Naive thymus-derived CD8-positive, alpha-beta T cell (primary cell): Measurements from ENCODE around the gene C1RL. TPM values are rescaled to one million over a fixed set of nuclear protein-coding genes. Genes with fewer than 3 reads are reported as not detected.

Experiments
- ATAC-seq, 2 donors: fragments of 150-1000 bp; cut with Tn5 transposase in 1 of 2; sonication (Bioruptor Pico), chemical (Tn5 transposase) in 1 of 2; 1 replicate in 1 of 2; 2 replicates in 1 of 2; pipeline ENCODE4 v1.10.0; 2021; ENCODE audit warnings: mild to moderate bottlenecking in 2 of 2, moderate library complexity in 2 of 2
- POLR2A ChIA-PET: fragments of 350-600 bp; sonication (Branson Sonifier 250); formaldehyde crosslinking; loops from one replicate; lab custom pipeline; 2021; ENCODE audit warnings: antibody characterized with exemption; lab: Charles Lee
- DNase-seq, 10 donors: peaks; one replicate each; pipeline versions ENCODE4 v3.0.0 to v3.0.0-alpha.2; 2020 to 2022
- H3K27ac Mint-ChIP-seq, 10 donors: one replicate each; pipeline ENCODE4 v1.8.0; 2020 to 2022; ENCODE audit warnings: mild to moderate bottlenecking in 10 of 10, mixed read lengths in 10 of 10, moderate library complexity in 4 of 10, inconsistent platforms in 1 of 10
- H3K27me3 Mint-ChIP-seq, 5 donors: one replicate each; pipeline ENCODE4 v1.8.0; 2021 to 2022; ENCODE audit warnings: mixed read lengths in 5 of 5
- H3K36me3 Mint-ChIP-seq, 3 donors: one replicate each; pipeline ENCODE4 v1.8.0; 2020 to 2022; ENCODE audit warnings: mixed read lengths in 3 of 3, mild to moderate bottlenecking in 2 of 3, inconsistent platforms in 1 of 3
- H3K4me1 Mint-ChIP-seq, 4 donors: one replicate each; pipeline ENCODE4 v1.8.0; 2021 to 2022; ENCODE audit warnings: mixed read lengths in 4 of 4
- H3K4me3 Mint-ChIP-seq, 10 donors: one replicate each; pipeline ENCODE4 v1.8.0; 2020 to 2022; ENCODE audit warnings: mild to moderate bottlenecking in 10 of 10, mixed read lengths in 10 of 10, moderate library complexity in 6 of 10, inconsistent platforms in 1 of 10
- H3K9me3 Mint-ChIP-seq, 9 donors: one replicate each; pipeline ENCODE4 v1.8.0; 2020 to 2022; ENCODE audit warnings: mixed read lengths in 9 of 9, mild to moderate bottlenecking in 3 of 9, inconsistent platforms in 1 of 9, moderate library complexity in 1 of 9
- polyA plus RNA-seq, 3 donors: library from polyadenylated mRNA; unstranded; fragments of 300-500 nt; fragmentation: Illumina TruSeq; gene quantifications; one replicate each; pipeline ENCODE4 v1.2.3, GENCODE V29; 2021
- total RNA-seq, 8 experiments: library from RNA in 2 of 8; stranded (reverse) in 2 of 8; gene quantifications; one replicate each; pipeline ENCODE4 v1.2.3 and lab custom pipeline; 2021 to 2026

Gene C1RL, protein sequence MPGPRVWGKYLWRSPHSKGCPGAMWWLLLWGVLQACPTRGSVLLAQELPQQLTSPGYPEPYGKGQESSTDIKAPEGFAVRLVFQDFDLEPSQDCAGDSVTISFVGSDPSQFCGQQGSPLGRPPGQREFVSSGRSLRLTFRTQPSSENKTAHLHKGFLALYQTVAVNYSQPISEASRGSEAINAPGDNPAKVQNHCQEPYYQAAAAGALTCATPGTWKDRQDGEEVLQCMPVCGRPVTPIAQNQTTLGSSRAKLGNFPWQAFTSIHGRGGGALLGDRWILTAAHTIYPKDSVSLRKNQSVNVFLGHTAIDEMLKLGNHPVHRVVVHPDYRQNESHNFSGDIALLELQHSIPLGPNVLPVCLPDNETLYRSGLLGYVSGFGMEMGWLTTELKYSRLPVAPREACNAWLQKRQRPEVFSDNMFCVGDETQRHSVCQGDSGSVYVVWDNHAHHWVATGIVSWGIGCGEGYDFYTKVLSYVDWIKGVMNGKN
- total RNA-seq (10 to 100 TPM; 20.7 to 24.1 TPM), polyA plus RNA-seq (1 to 10 TPM; 3.7 to 5.7 (median 4.8) TPM), total RNA-seq (lab: John Stamatoyannopoulos, UW) (2.7 to 23.3 (median 16.4) reads per million in 6 experiments)

DNA sequence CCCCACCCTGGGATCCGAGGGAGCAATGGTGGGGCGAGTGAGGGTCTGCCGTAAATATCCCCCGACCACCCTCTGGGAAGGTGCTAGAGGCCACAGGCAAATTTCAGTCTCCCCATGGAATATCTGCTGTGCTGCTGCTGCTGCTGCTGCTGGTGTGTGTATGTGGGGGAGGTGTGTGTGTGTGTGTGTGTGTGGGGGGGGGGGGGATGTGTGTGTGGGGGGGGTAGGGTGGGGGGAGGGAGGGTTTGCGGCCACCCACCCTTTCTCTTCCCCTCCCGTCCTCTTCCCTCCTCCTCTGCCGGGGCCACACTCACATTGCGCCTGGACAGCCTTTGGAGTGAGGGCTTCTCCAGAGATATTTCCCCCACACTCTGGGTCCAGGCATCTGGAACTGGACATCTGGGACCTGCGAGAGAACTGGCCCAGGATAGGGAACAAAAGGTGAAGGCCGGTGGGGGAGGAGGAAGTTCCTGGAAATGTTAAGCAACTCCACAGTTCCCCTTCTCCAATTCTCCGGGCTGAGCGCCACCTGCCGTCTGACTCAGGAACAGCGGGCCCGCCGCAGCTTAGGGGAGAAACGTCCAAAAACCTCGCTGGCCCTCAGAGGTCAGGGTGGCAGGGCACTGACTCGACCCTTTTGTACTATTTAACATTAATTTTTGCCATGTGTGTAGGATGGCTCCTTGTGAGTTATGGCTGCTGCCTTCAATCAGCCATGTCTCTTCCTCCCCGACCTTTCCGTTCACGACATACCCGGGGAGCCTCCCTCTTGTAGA is at the start of gene C1RL:
Gene C1RL (minus strand): TSS at position 419 of the 776 bp plus-strand sequence. CDS start 34 bp downstream, at position 385.
- Mint-ChIP-seq H3K4me3 (peak within 1 kb of the TSS; percentile 90 to 96 (median 94)), H3K9me3 (peaks cover 1 to 16% (median 9%) of the 10 kb centered on the region in 9 donors), H3K27ac (peak within 1 kb of the TSS; percentile 89 to 97 (median 94)), H3K4me1 (peaks cover 26 to 51% (median 46%) of the 10 kb centered on the region in 4 donors), H3K27me3 (no peaks in the 10 kb centered on the region), H3K36me3 (peaks cover 10 to 14% (median 13%) of the 10 kb centered on the region in 3 donors)
- POLR2A ChIA-PET: interaction anchor here (0.6 to 3.1 kb wide), 19 partner anchors 13 to 403 kb away, joined by 3 to 23 read pairs (median 7); partner anchors contain the start of genes C12orf57, CDCA3, COPS7A and LPCAT3
- DNase-seq (peak; percentile 34 to 86 (median 74)), ATAC-seq (peak; percentile 35 to 38)

DNA sequence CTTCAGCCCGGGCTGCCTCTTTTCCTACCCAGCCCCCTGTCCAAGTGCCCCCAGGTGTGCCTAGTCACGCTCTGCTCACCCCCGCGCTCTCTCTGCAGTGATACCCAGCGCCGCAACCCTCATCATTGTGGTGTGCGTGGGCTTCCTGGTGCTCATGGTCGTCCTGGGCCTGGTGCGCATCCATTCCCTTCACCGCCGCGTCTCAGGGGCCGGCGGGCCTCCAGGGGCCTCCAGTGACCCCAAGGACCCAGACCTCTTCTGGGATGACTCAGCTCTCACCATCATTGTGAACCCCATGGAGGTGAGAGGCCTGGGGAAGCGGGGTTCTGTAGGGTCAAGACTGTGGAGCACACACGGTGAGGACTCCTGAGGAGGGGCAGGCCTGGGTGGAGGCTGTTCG is 48.4 kb upstream of the C1RL start:
- no peak overlapping the region for H3K27ac Mint-ChIP-seq
- peaks cover 0 to 4% (median 1%) of the 10 kb centered on the region in 4 donors for H3K4me1 Mint-ChIP-seq
- POLR2A ChIA-PET: no interaction called here
- DNase-seq (no peak), ATAC-seq (no peak)
- H3K9me3 Mint-ChIP-seq: no peaks in the 10 kb centered on the region
- no peak overlapping the region for H3K4me3 Mint-ChIP-seq
- H3K36me3 Mint-ChIP-seq: peaks cover 0 to 29% (median 5%) of the 10 kb centered on the region in 3 donors
- peaks cover 0 to 3% (median 0%) of the 10 kb centered on the region in 5 donors for H3K27me3 Mint-ChIP-seq

DNA sequence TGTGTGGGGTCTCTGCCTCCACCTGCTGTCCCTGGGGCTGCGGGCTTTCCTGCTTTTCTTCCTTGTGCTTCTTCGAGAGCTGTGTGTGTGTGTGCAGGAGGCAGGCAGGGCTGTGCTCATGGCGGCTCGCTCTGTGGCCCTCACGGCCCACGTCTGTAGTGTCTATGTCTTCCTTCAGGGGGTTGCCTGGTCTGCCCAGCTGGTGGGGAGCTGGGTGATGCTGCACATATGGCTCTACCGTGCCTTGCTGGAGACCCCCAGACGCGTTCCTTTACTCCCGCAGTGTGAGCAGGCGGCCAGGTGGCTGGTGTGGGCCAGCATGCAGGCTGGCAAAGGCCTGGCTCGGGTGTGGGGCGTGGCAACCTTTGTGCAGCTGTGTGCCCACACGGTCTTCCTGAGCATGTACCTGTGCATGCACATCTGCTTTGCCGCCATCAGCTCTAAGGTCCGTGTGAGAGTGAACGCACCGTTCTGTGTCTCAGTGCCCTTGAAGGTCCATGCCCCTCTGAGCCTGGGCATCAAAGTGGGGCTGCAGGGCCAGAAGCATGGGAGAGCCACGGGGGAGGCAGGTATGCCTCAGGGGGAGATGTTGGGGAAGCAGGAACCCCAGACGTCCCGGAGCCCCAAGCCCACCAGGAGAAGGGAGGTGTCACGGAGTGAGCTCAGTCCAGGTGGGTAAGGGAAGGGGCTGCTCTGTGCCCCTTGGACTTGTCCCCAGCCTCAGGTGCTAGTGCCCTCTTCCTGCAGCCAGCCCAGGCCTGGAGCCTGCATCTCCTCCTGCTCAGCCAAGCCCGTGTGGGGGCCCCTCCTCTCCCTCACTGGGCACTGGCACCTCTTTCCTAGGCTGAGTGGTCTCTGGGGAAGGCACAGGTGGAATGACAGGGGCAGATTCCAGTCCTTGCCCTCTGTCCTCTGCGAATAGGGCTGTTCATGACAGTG is 47.5 kb upstream of the C1RL start:
- H3K4me1 Mint-ChIP-seq: peaks cover 0 to 2% (median 0%) of the 10 kb centered on the region in 4 donors
- no peak overlapping the region for H3K4me3 Mint-ChIP-seq
- ATAC-seq (no peak), DNase-seq (peak in 1 of 10 donors; percentile 48)
- H3K9me3 Mint-ChIP-seq: no peaks in the 10 kb centered on the region
- POLR2A ChIA-PET: no interaction called here
- H3K27me3 Mint-ChIP-seq: no peaks in the 10 kb centered on the region
- peaks cover 0 to 37% (median 5%) of the 10 kb centered on the region in 3 donors for H3K36me3 Mint-ChIP-seq
- H3K27ac Mint-ChIP-seq: no peak overlapping the region

DNA sequence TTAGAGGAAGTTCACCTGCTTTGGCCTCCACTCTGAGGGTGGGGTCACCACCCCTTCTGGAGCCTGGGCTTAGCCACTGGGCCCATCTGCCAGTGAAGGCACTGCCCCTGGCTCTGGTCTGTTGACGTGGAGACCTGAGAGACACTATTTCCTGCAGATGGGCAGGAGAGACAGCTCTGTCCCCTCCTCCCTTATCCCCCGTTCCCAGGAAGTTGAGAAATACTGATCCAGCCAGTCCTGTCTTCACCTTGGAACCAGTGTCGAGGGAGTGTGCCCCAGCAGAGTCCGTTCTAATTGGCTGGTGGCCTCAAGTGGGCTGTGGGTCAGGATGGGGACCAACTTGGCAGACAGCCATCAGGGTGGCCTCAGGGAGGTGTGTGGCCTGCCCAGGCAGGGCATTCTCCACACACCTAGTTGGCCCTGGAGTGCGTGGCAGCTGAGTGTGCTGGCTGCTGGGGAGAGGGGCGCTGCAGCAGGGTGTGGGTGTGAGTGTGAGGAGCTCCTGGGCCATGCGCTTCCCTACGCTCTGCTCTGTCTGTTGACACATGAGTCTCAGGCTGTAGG is 46.5 kb upstream of the C1RL start:
- Mint-ChIP-seq H3K4me1 (peaks cover 0 to 2% (median 0%) of the 10 kb centered on the region in 4 donors), H3K27me3 (no peaks in the 10 kb centered on the region), H3K9me3 (no peaks in the 10 kb centered on the region), H3K27ac (no peak overlapping the region), H3K4me3 (no peak overlapping the region), H3K36me3 (peaks cover 0 to 41% (median 7%) of the 10 kb centered on the region in 3 donors)
- POLR2A ChIA-PET: no interaction called here
- DNase-seq (peak in 1 of 10 donors; percentile 34), ATAC-seq (no peak)

DNA sequence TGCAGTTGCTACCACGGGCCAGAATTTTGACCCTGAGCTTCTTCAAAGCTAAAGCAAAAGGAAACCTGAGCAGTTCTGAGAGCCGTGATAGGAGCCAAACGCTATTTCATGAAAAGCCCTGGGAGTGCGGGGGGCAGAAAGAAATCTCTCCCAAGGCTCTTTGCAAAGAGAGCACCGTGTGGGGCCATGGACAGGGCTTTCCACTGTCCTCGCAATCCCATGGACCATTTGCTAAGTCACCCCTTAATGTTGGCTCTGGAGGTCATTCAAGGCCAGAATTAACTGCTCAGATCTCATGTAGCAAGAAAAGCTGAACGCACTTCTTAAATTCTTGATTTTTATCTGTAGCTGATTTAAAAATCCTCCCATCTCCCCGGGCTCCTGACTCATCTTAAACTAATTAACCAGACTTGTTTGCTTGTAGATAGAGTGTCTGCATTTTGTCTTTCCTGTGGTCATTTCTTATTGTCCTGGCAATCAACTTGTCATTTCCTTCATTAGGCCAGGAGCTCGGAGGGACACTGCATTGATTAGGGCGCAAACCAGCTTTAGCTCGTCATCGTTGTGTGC is 46.0 kb upstream of the C1RL start:
- Mint-ChIP-seq H3K27me3 (no peaks in the 10 kb centered on the region), H3K27ac (no peak overlapping the region), H3K36me3 (peaks cover 0 to 47% (median 7%) of the 10 kb centered on the region in 3 donors), H3K4me3 (no peak overlapping the region), H3K4me1 (peaks cover 0 to 2% (median 0%) of the 10 kb centered on the region in 4 donors), H3K9me3 (no peaks in the 10 kb centered on the region)
- POLR2A ChIA-PET: no interaction called here
- no peak for ATAC-seq
- DNase-seq: no peak

DNA sequence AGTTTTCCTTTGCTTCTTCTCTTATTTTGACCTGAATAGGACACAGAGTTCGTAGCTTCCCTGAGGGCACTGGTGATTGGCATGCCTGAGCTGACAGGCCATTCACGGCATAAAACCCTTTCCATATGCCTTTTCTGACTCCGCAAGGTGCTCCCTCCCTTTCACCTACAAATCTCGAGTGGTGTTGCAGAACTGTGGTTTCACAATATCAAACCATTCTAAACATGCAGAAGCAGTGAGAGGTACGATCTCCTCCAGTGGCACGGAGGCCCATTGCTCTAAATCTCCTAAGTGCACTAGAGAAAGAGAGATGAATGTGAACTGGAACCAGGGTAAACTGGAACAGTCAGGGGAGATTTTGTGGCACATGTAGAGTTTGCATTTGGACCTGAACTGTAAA is 45.0 kb upstream of the C1RL start:
- DNase-seq (no peak), ATAC-seq (no peak)
- Mint-ChIP-seq H3K27ac (peak overlapping the region in 1 of 10 donors; percentile 23), H3K27me3 (no peaks in the 10 kb centered on the region), H3K9me3 (no peaks in the 10 kb centered on the region), H3K4me3 (no peak overlapping the region), H3K36me3 (peaks cover 0 to 55% (median 12%) of the 10 kb centered on the region in 3 donors), H3K4me1 (peaks cover 0 to 2% (median under 1%) of the 10 kb centered on the region in 4 donors)
- POLR2A ChIA-PET: no interaction called here

DNA sequence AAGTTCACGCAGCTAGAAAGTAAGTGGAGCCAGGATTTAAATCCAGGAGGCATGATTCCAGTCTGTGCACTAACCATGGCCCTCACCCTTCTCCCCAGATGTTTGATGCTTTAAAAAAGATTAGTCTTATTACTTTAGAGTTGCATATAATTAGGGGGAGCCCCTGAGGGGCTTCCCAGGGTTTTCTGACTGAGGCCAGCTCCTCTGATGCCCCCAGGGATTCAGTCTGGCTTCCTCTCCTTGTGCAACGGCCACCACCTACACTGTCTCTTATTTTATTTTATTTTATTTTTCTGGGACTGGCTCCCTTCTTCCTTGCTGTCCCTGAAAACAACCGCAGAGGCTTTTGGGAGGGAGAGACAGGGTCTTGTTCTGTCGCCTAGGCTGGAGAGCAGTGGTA is 43.8 kb upstream of the C1RL start:
- H3K27ac Mint-ChIP-seq: no peak overlapping the region
- no peak for ATAC-seq
- H3K4me1 Mint-ChIP-seq: peaks cover 0 to 2% (median under 1%) of the 10 kb centered on the region in 4 donors
- POLR2A ChIA-PET: no interaction called here
- H3K27me3 Mint-ChIP-seq: no peaks in the 10 kb centered on the region
- H3K9me3 Mint-ChIP-seq: no peaks in the 10 kb centered on the region
- DNase-seq: no peak
- peaks cover 0 to 62% (median 19%) of the 10 kb centered on the region in 3 donors for H3K36me3 Mint-ChIP-seq
- H3K4me3 Mint-ChIP-seq: no peak overlapping the region

DNA sequence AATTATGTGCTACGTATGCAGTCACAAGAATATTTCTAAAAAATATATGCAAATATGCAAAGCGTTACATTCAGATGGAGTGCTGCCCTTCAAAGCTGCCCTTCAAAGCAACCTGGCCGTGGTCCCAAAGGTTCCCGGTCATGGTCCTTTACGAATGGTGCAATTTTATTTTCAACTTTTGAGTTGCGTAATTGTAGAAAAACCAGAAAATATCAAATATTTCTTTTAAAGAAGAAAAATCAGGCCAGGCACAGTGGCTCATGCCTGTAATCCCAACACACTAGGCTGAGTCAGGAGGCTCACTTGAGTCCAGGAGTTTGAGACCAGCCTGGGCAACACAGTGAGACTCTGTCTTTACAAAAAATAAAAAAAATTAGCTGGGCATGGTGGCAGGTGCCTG is 42.5 kb upstream of the C1RL start:
- DNase-seq (no peak), ATAC-seq (no peak)
- POLR2A ChIA-PET: no interaction called here
- Mint-ChIP-seq H3K36me3 (peaks cover 0 to 64% (median 19%) of the 10 kb centered on the region in 3 donors), H3K27me3 (no peaks in the 10 kb centered on the region), H3K4me1 (peaks cover 0 to 3% (median under 1%) of the 10 kb centered on the region in 4 donors), H3K9me3 (no peaks in the 10 kb centered on the region), H3K27ac (no peak overlapping the region), H3K4me3 (no peak overlapping the region)

DNA sequence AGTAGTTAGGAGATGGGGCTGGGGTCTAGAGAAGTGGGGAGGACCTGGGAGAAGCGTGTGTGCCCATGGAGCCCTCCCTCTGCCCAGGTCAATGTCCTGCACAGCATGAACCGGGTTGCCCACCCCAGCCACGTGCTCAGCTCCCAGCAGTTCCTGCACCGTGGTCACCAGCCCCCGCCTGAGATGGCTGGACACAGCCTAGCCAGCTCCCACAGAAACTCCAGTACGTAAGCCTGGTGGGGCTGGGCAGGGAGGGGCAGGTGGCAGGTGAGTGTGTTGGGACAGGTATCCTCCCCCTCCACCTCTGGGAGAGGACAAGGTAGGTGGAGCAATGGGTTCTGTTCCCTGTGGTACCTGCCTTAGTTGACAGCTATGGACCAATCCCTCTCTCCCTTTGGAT is 41.8 kb upstream of the C1RL start:
- Mint-ChIP-seq H3K27me3 (no peaks in the 10 kb centered on the region), H3K9me3 (no peaks in the 10 kb centered on the region), H3K36me3 (peaks cover 0 to 69% (median 21%) of the 10 kb centered on the region in 3 donors), H3K4me3 (no peak overlapping the region), H3K4me1 (peaks cover 0 to 3% (median under 1%) of the 10 kb centered on the region in 4 donors), H3K27ac (no peak overlapping the region)
- no peak for ATAC-seq
- POLR2A ChIA-PET: no interaction called here
- no peak for DNase-seq

DNA sequence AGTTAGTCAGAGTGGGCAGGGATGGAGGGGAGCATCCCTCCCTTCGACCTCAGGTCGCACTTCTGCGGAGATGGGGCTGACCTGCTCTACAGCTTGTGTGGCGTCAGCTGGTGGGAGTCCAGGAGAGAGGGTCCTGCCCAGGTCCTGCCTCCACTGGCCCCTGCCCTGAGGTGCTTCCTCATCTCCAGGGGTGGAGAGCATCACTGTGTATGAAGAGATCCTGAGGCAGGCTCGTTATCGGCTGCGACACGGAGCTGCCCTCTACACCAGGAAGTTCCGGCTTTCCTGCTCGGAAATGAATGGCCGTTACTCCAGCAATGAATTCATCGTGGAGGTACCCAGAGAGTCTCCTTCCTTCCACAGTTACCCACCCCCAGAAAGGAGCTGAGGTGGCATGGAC is 41.3 kb upstream of the C1RL start:
- H3K4me1 Mint-ChIP-seq: peaks cover 0 to 3% (median under 1%) of the 10 kb centered on the region in 4 donors
- no peak overlapping the region for H3K4me3 Mint-ChIP-seq
- H3K9me3 Mint-ChIP-seq: no peaks in the 10 kb centered on the region
- ATAC-seq: no peak
- peaks cover 0 to 72% (median 21%) of the 10 kb centered on the region in 3 donors for H3K36me3 Mint-ChIP-seq
- H3K27me3 Mint-ChIP-seq: no peaks in the 10 kb centered on the region
- POLR2A ChIA-PET: no interaction called here
- no peak for DNase-seq
- H3K27ac Mint-ChIP-seq: no peak overlapping the region

DNA sequence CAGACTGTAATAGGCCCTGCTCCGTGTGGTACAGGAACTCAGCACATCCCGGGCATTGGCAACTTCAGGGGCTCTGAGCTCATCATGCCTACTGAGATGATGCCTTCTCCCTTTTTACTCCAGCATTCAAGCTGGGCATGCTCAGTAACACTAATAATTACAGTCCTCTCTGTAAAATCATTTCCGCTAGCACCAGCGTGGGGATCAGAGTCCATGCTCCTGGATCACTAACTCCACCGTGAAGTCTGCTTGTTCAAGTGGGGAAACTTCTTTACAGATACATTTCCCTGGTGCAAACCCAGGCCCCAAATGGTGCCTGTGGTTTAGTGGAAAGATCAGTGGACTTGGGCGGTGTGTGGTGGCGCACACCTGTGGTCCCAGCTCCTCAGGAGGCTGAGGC is 37.9 kb upstream of the C1RL start:
- no peaks in the 10 kb centered on the region for H3K27me3 Mint-ChIP-seq
- H3K27ac Mint-ChIP-seq: no peak overlapping the region
- ATAC-seq (no peak), DNase-seq (no peak)
- peaks cover 0 to 56% (median 21%) of the 10 kb centered on the region in 3 donors for H3K36me3 Mint-ChIP-seq
- no peak overlapping the region for H3K4me3 Mint-ChIP-seq
- peaks cover 0 to 6% (median under 1%) of the 10 kb centered on the region in 4 donors for H3K4me1 Mint-ChIP-seq
- no peaks in the 10 kb centered on the region for H3K9me3 Mint-ChIP-seq
- POLR2A ChIA-PET: no interaction called here
